H54 (cell line): Measurements from ENCODE around the gene CX3CL1.
"Not testable (repeated sequence)": the region's sequence is repeated elsewhere in the genome, so short reads cannot be mapped to it uniquely, and the experiment has no call there.

Source experiments
- DNase-seq: peaks from one replicate; pipeline ENCODE4 v3.0.0; 2011; ENCODE audit warnings: low spot score, mixed read lengths; ENCODE audit not compliant: insufficient read length
- FAIRE-seq: peaks from 3 replicates; lab custom pipeline; 2011; peaks lifted over from hg19 to GRCh38; lab: Jason Lieb, UNC
- POLR2A ChIP-seq: IDR thresholded peaks from 2 replicates; pipeline ENCODE4 v1.6.1; 2011; ENCODE audit warnings: low read depth, mild to moderate bottlenecking, low read length

Gene CX3CL1

DNA sequence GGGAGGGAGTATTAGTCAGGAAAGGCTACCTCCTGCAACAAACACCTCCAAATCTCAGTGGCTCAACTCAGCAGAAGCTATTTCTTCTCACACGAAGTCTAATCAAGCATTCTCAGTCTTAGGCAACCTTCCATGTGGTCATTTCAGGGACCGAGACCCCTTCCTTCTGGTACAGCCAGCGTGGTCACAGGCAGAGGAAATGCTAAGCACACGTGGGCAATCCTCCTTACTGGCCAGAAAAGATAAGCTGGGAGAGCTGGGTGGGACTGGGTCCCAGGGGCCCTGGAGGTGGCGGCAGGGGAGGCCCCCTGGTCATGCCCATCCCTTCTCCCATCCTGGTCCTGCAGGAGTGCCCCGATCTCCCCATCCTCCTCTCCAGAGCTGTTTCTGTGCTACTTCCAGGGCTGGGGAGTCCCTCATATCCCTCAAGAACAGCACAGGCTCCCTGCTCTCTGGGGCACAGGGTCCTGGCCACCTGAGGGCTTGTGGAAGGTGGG, 5.7 kb upstream of the CX3CL1 start:
- DNase-seq, result no peak
- FAIRE-seq, result no peak
- TF ChIP-seq POLR2A, result no peak

DNA sequence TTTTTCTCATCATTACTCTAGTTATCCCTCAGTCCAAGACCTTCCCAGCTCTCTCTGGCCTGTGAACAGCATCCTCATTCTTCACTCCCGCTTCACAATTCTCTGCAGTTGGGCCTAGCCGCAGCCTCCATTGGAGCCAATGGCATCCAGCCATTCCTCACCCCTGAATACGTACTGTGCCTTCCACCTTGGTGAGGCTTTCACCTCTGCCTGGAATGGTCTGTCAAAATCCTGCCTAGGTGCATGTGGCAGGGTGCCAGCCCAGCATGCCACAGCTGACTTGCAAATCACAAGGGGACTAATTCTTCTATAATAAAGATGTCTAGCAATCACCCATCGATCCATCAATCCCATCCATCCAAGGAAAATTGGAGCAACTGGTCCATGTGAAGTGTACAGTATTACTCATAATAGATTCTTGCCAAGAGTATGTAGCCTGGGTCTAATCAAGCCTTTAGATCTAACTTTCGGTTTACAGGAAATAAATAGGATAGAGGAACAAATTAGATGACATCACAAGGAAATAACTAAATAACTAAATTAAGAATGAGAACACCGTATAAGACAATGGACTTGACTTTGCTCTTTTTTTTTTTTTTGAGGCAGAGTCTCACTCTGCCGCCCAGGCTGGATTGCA, 5.1 kb upstream of the CX3CL1 start:
- FAIRE-seq, result no peak
- no peak for TF ChIP-seq POLR2A
- DNase-seq, result no peak

DNA sequence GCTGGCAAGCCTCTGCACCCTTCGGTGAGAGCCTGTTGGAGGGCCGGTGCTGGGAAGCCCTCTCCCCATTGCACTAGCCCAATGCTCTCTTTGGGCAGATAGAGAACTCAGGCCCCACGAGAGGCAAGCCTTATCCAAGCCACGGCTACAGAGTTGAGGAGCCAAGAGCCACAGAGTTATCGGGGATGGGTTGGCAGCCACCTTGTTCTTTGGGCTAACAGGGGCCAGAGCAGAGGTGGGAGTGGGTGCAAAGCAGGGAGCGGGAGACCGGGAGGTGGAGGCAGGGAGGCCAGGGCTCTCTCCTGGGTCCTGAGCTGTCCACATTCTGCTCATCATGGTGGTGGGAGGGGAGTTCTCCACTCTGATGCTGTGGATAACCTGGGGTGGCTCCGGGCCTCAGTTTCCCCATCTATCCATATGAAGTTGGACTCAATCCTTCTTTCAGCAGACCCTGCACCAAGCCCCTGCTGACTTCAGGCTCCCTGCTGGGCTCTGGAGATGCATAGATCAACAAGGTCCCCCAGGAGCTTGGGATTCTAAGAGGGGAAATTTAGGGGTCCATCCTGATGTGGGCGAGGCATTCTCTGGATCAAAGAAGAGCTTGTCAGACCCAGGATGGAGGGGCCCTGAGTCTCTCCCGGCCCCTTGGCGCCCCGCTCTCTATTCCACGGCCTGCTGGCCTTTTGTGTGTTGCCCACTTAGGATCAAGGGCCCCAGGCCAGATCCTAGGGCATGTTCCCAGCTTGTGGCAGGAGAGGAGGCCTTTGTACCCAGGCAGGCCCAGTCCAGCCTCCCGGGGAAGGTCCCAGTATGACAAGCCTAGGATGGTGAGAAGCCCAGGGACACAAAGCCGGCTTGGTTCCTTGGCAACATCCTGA, 557 bp upstream of the CX3CL1 start:
- no peak for FAIRE-seq
- no peak for TF ChIP-seq POLR2A
- DNase-seq, result no peak

DNA sequence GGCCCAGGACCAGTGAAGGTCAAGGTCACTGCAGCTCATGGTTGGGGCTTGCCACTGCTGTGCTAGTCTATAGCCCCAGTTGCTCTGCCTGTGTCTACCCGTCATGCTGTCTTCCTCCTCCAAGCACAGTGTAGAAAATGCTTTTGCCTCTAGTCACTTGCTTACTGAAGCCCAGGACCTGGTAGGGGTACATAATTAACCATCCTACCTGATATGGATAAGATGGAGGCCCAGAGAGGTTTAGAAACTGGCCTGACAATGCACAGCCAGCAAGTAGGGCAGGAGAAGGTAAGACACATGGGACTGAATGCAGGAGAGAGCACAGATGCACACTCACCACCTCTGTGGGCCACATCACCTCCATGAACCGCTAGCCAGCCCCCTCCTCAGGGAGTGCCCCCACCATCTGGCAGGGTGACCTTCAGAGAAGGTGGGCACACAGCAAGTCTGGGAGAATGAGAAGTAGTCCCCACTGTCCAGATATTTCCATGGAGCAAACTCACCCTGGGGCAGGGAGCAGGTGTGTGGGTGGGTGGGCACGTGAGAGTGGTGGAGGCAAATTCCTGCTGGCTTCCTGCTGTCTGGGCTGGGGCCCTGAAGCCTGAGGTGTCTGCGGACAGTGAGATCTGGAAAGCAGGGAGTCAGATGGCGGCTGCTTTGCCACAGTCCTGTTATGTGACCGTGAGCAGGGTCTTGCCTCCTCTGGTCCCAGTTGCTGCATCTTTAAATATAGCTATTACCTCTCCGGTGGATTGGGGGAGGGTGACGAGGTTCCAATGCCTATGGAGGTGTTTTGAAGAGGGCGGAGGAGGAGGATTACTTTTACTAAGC, 1.0 kb downstream of the CX3CL1 start:
- no peak for FAIRE-seq
- no peak for DNase-seq
- no peak for TF ChIP-seq POLR2A

DNA sequence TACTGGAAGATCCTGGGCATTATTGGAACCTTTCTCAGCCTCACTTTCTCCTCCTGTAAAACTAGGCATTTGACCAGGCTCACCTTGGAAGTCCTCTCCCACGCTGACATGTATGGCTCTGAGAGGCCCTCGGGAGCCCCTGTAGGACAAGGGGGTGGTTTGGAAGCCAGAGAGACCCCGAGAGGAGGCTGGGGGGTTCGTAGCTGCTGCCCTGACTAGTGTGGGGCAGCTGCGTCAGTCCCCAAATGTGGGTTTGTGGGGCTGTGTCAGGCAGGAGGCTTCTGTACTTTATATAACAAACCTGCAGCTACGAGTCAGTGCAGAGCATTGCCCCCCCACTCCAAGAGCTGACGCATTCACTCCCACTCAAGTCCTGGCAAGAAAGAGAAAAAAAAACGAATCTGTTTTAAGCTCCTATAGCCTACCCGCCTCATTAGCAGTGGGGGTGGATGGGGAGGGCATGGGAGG, 1.8 kb downstream of the CX3CL1 start:
- FAIRE-seq, result no peak
- no peak for TF ChIP-seq POLR2A
- no peak for DNase-seq

DNA sequence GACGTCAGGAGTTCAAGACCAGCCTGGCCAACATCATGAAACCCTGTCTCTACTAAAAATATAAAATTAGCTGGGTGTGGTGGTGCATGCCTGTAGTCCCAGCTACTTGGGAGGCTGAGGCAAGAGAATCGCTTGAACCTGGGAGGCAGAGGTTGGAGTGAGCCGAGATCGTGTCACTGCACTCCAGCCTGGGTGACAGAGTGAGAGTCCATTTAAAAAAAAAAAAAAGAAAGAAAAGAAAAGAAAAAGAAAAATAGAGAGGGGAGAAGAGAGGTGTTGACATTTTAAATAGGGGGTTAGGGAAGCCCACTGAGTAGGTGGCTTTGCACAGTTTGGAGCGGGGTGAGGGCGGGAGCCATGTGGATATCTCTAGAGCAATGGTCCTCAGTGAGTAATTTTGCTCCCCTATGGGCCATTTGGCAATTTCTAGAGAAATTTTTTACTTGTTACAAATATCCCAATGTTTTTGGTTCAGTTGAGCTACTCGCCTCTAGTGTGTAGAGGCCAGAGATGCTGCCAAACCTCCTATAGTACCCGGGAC, 2.7 kb downstream of the CX3CL1 start:
- not testable (repeated sequence) for DNase-seq, FAIRE-seq

DNA sequence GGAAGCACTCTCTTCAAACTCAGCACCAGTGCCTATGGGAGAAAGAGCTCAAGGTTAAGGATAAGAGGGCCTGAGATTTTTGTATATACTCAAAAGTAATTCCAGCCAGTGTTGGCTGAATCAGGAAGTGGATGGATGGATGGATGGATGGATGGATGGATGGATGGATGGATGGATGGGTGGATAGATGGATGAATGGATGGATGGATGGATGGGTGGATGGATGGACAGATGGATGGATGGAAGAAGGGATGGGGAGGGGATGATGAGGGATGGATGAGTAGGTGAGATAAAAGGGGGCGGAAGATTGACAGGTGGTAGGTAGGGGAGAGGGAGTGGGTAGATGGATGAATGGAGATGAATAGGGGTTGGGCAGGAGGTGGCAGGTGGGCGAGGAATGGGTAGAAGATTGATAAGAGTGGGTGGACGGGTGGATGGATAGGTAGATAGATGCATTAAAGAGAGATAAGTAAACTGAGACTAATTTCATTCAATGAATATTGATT, 4.1 kb downstream of the CX3CL1 start:
- FAIRE-seq, result no peak
- DNase-seq, result no peak
- TF ChIP-seq POLR2A, result no peak

DNA sequence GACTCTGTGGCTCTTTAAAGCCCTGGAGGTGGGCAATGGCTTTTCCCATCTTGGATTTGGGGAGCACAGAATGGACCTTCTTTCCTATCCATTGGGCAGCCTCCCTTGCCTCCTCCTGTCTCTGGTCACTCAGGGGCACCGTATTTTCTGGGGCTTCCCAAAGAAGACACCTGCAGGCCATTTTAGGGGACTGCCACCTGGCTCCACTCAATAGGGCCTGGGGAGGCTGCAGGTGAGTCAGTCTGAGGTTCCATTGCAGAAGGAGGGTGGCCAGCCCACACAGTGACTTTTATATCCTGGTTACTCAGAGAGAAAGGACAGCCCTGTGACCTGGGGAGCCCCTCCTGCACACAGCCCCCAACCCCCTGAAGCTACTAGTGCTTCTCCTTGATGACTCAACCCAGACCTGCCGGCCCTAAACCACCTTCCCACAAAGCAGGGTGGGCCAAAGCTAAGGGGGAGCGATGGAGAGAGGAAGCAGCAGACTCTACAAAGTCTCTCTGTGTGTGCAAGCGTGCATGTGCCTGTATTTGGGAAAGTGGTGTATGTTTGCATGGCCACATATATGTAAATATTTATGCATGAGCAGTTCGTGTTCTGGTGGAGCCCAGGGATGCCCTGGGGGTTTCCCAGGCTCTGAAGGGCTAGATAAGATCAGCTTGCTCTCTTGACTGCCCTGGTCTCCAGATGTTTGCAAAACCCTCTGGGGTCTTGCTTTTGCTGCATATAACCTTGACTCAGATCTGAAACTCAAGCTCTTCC, 5.0 kb downstream of the CX3CL1 start:
- no peak for FAIRE-seq
- no peak for DNase-seq
- no peak for TF ChIP-seq POLR2A

DNA sequence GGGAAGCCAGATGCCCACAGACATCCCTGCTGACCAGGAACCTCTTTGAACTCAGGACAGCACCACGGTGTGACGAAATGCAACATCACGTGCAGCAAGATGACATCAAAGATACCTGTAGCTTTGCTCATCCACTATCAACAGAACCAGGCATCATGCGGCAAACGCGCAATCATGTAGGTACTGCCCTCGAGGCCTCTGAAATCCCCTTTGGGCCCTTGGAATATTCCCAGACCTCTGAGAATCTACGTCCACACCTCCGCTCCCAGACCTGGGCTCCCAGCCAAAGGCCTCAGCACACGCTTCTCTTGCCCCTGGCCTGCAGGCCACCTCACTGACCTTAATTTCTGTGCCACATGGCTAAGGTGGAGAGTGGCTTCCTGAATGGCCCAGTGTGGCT, 7.3 kb downstream of the CX3CL1 start:
- TF ChIP-seq POLR2A, result no peak
- FAIRE-seq, result no peak

DNA sequence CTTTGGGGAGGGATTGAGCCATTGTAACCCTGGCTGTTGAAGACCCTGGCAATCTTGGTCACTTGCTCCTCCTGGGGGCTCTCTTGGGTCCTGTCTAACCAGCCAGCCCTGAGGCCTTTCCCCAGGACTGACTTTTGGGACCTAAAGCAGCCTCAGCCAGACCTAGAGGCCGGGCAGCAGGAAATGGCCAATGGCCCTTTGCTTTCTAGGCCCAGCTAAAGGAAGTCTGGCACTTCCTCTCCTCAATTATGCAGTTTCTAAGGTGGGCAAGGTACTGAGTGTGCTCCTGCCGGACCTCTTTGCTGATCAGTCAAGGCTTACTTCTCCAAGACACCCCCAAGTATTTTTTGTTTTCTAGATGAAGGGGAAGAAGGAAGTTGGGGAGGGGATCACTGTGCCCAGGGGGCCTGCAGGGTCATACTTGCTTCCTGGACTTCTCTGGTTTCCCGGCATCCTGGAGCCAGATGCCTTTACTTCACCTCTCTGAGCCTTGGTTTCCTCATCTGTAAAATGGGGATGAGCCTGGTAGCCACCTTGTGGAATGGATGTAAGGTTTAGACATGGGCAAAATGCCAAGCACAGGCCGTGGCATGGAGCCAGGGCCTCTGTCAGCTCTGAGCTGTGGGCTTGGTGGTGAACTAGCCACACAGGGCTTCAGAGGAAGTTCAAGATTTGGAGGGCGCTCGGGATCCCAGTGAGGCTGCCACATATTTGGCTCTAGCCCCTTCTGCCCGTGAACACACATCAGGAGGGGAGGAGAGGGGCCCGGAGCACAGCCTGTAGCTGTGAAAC, 8.6 kb downstream of the CX3CL1 start:
- no peak for DNase-seq
- FAIRE-seq, result no peak
- no peak for TF ChIP-seq POLR2A

More for the DNA sequence above, 7.3 kb downstream of the CX3CL1 start:
- no peak for DNase-seq

DNA sequence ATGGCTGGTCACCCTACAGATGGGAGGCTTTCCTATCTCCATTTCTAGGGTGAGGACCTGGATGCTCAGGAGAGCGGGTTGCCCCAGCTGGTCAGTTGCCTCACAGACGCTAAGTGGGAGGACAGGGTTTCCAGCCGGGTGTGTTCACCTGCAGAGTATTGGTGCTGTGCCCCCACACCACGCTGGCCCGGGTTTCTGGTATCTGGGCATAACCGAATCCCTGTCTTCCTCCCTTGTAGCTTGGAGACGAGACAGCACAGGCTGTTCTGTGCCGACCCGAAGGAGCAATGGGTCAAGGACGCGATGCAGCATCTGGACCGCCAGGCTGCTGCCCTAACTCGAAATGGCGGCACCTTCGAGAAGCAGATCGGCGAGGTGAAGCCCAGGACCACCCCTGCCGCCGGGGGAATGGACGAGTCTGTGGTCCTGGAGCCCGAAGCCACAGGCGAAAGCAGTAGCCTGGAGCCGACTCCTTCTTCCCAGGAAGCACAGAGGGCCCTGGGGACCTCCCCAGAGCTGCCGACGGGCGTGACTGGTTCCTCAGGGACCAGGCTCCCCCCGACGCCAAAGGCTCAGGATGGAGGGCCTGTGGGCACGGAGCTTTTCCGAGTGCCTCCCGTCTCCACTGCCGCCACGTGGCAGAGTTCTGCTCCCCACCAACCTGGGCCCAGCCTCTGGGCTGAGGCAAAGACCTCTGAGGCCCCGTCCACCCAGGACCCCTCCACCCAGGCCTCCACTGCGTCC, 9.7 kb downstream of the CX3CL1 start:
- no peak for DNase-seq
- TF ChIP-seq POLR2A, result no peak
- no peak for FAIRE-seq
